CD4-positive, alpha-beta T cell (primary cell): Measurements from ENCODE around the gene PIP4K2A. TPM values are rescaled to one million over a fixed set of nuclear protein-coding genes. Genes with fewer than 3 reads are reported as not detected.
A peak's percentile ranks its signal among the peaks of the same experiment; 100 is the strongest.

Source experiments
- ATAC-seq: fragments of 200-7000 bp; cut with Tn5 transposase; one replicate; pipeline ENCODE4 v1.10.0; 2022; ENCODE audit warnings: mild to moderate bottlenecking; ENCODE audit not compliant: poor library complexity
- CTCF ChIA-PET: fragments of 350-600 bp; sonication (Branson Sonifier 250); formaldehyde crosslinking; loops from one replicate; lab custom pipeline; 2021; ENCODE audit warnings: antibody characterized with exemption, inconsistent platforms; lab: Charles Lee
- POLR2A ChIA-PET: fragments of 350-600 bp; sonication (Branson Sonifier 250); formaldehyde crosslinking; loops from one replicate; lab custom pipeline; 2021; ENCODE audit warnings: antibody characterized with exemption, inconsistent platforms; lab: Charles Lee
- DNase-seq, 14 experiments: peaks; one replicate each; pipeline ENCODE4 v3.0.0-alpha.2; 2013 to 2020; ENCODE audit warnings: mixed read lengths in 2 of 14
- H3K27ac ChIP-seq, 2 donors: one replicate each; pipeline versions ENCODE4 v1.5.1 to v1.7.0; 2013; ENCODE audit warnings: low read length in 2 of 2, low read depth in 1 of 2, mild to moderate bottlenecking in 1 of 2
- H3K27me3 ChIP-seq, 2 experiments: 1 replicate in 1 of 2; 2 replicates in 1 of 2; pipeline versions ENCODE4 v1.6.1 to v1.7.0; 2013; ENCODE audit warnings: low read length in 2 of 2, control low read depth in 1 of 2, mild to moderate bottlenecking in 1 of 2, moderate library complexity in 1 of 2; ENCODE audit not compliant: insufficient read depth in 2 of 2, control insufficient read depth in 1 of 2
- H3K36me3 ChIP-seq: one replicate; pipeline ENCODE4 v1.6.1; 2013; ENCODE audit warnings: low read length, control low read depth; ENCODE audit not compliant: insufficient read depth
- H3K4me1 ChIP-seq: one replicate; pipeline ENCODE4 v1.6.1; 2013; ENCODE audit warnings: low read length, control low read depth; ENCODE audit not compliant: insufficient read depth
- H3K4me3 ChIP-seq: one replicate; pipeline ENCODE4 v1.5.1; 2013; ENCODE audit warnings: mild to moderate bottlenecking, low read length, moderate library complexity
- H3K9me3 ChIP-seq, 2 experiments: 1 replicate in 1 of 2; 2 replicates in 1 of 2; pipeline versions ENCODE4 v1.6.1 to v1.7.0; 2013; ENCODE audit warnings: low read length in 2 of 2, mild to moderate bottlenecking in 2 of 2, control low read depth in 1 of 2, moderate library complexity in 1 of 2; ENCODE audit not compliant: control insufficient read depth in 1 of 2, insufficient read depth in 1 of 2
- H3K27ac Mint-ChIP-seq: one replicate; pipeline ENCODE4 v1.8.0; 2020; ENCODE audit warnings: mixed read lengths
- H3K27me3 Mint-ChIP-seq: one replicate; pipeline ENCODE4 v1.8.0; 2021; ENCODE audit warnings: mixed read lengths
- H3K36me3 Mint-ChIP-seq: one replicate; pipeline ENCODE4 v1.8.0; 2021; ENCODE audit warnings: low read depth, mixed read lengths
- H3K4me1 Mint-ChIP-seq: one replicate; pipeline ENCODE4 v1.8.0; 2021; ENCODE audit warnings: low read depth, mixed read lengths
- H3K4me3 Mint-ChIP-seq: one replicate; pipeline ENCODE4 v1.8.0; 2020; ENCODE audit warnings: mild to moderate bottlenecking, mixed read lengths
- H3K9me3 Mint-ChIP-seq: one replicate; pipeline ENCODE4 v1.8.0; 2020; ENCODE audit warnings: mixed read lengths
- CTCF ChIP-seq: fragments of 200-600 bp; IDR thresholded peaks from one replicate; pipeline ENCODE4 v1.8.0; 2022; ENCODE audit warnings: antibody characterized with exemption, mild to moderate bottlenecking
- intact Hi-C, 2 experiments: fragments of 100-400 bp; cut with DNase I in 1 of 2; cut with micrococcal nuclease in 1 of 2; formaldehyde crosslinking; loops; one replicate each; pipeline versions ENCODE4 v1.15.1 to v1.9.0; 2023 to 2025; cut with DNase I, micrococcal nuclease
- total RNA-seq, 174 experiments: library from RNA in 2 of 174; stranded (reverse) in 2 of 174; gene quantifications; one replicate each; pipeline ENCODE4 v1.2.3 and lab custom pipeline; 2021 to 2026

The PIP4K2A gene
- total RNA-seq, 2 experiments from 2014 or later: 75.4 to 87.2 TPM

GRCh38 chr10:22717728-22718127 lies 3.4 kb upstream of the PIP4K2A start:
- Histone ChIP-seq H3K4me3 (no peak overlapping the region), H3K4me1 (peaks cover 9% of the 10 kb centered on the region), H3K27me3 (no peaks in the 10 kb centered on the region), H3K36me3 (no peaks in the 10 kb centered on the region), H3K27ac (no peak overlapping the region), H3K9me3 (no peaks in the 10 kb centered on the region)
- Mint-ChIP-seq H3K4me1 (peaks cover 12% of the 10 kb centered on the region), H3K27ac (no peak overlapping the region), H3K27me3 (no peaks in the 10 kb centered on the region), H3K4me3 (no peak overlapping the region), H3K9me3 (no peaks in the 10 kb centered on the region), H3K36me3 (peaks cover 9% of the 10 kb centered on the region)
- ChIA-PET CTCF (interaction anchor here (0.6 to 0.9 kb wide), 2 partner anchors 8 to 26 kb away, joined by 3 read pairs; no protein-coding TSS in a partner anchor), POLR2A (no interaction called here)
- ATAC-seq (no peak), DNase-seq (no peak)
- no peak for TF ChIP-seq CTCF
- intact Hi-C loops: loop anchor here in 1 of 2 experiments (10.0 kb wide), 1 partner anchor 393 kb away; the partner anchor contains the start of gene BMI1

GRCh38 chr10:22716943-22717342 lies 2.6 kb upstream of the PIP4K2A start:
- TF ChIP-seq CTCF: no peak
- no peaks in the 10 kb centered on the region for H3K9me3 ChIP-seq
- H3K4me1 Mint-ChIP-seq: peaks cover 16% of the 10 kb centered on the region
- ATAC-seq (no peak), DNase-seq (no peak)
- no peak overlapping the region for H3K27ac Mint-ChIP-seq
- H3K36me3 Mint-ChIP-seq: peaks cover 15% of the 10 kb centered on the region
- POLR2A ChIA-PET: no interaction called here
- H3K27me3 Mint-ChIP-seq: no peaks in the 10 kb centered on the region
- no peak overlapping the region for H3K27ac ChIP-seq
- no peaks in the 10 kb centered on the region for H3K9me3 Mint-ChIP-seq
- H3K4me1 ChIP-seq: peaks cover 9% of the 10 kb centered on the region
- H3K4me3 Mint-ChIP-seq: peak overlapping the region; percentile 12
- intact Hi-C loops: loop anchor here in 1 of 2 experiments (10.0 kb wide), 1 partner anchor 392 kb away; the partner anchor contains the start of gene BMI1
- no peaks in the 10 kb centered on the region for H3K36me3 ChIP-seq
- CTCF ChIA-PET: no interaction called here
- no peak overlapping the region for H3K4me3 ChIP-seq
- no peaks in the 10 kb centered on the region for H3K27me3 ChIP-seq

GRCh38 chr10:22715290-22715625 lies 880 bp upstream of the PIP4K2A start:
- Histone ChIP-seq H3K27me3 (no peaks in the 10 kb centered on the region), H3K36me3 (no peaks in the 10 kb centered on the region), H3K9me3 (no peaks in the 10 kb centered on the region), H3K27ac (peak overlapping the region in 1 of 2 donors; percentile 55), H3K4me3 (peak overlapping the region; percentile 66), H3K4me1 (peaks cover 12% of the 10 kb centered on the region)
- no peaks in the 10 kb centered on the region for H3K9me3 Mint-ChIP-seq
- H3K4me1 Mint-ChIP-seq: peaks cover 33% of the 10 kb centered on the region
- DNase-seq: no peak
- ChIA-PET CTCF (no interaction called here), POLR2A (interaction anchor here (0.6 to 4.2 kb wide), 7 partner anchors 22 to 103 kb away, joined by 3 to 53 read pairs (median 20); no protein-coding TSS in a partner anchor)
- peak overlapping the region; percentile 91 for H3K4me3 Mint-ChIP-seq
- H3K27ac Mint-ChIP-seq: peak overlapping the region; percentile 88
- peaks cover 20% of the 10 kb centered on the region for H3K36me3 Mint-ChIP-seq
- intact Hi-C loops: loop anchor here in 1 of 2 experiments (10.0 kb wide), 1 partner anchor 390 kb away; the partner anchor contains the start of gene BMI1
- no peaks in the 10 kb centered on the region for H3K27me3 Mint-ChIP-seq
- no peak for TF ChIP-seq CTCF
- no peak for ATAC-seq
